K562 (cell line): ENCODE results near the gene EEF1B2. TPM values are rescaled to one million over a fixed set of nuclear protein-coding genes. Genes with fewer than 3 reads are reported as not detected.

Source experiments
- ATF1 ChIP-seq, 2 experiments: fragments of 450-650 bp in 1 of 2; IDR thresholded peaks; 2 replicates each; pipeline ENCODE4 v1.6.1; 2016; ENCODE audit warnings: missing compliant biosample characterization in 1 of 2, missing genetic modification characterization in 1 of 2
- ATF7 ChIP-seq: fragments of 450-650 bp; IDR thresholded peaks from 2 replicates; pipeline ENCODE4 v1.7.1; 2014; ENCODE audit warnings: mild to moderate bottlenecking, moderate library complexity
- CREB1 ChIP-seq, 2 experiments: sonication (generic) in 1 of 2; formaldehyde crosslinking in 1 of 2; IDR thresholded peaks; 2 replicates each; pipeline versions ENCODE4 v1.6.1 to v1.8.0; 2012 to 2022; ENCODE audit warnings: inconsistent platforms in 1 of 2, mild to moderate bottlenecking in 1 of 2, missing genetic modification reagents in 1 of 2, moderate library complexity in 1 of 2
- FOXK2 ChIP-seq, 2 experiments: fragments of 450-650 bp; IDR thresholded peaks in 1 of 2; conservative IDR thresholded peaks in 1 of 2; 2 replicates each; pipeline ENCODE4 v1.6.1; 2016; ENCODE audit warnings: low read depth in 2 of 2, mild to moderate bottlenecking in 1 of 2
- HOXB6 ChIP-seq: fragments of 250-450 bp; sonication (Bioruptor Pico); IDR thresholded peaks from 2 replicates; pipeline ENCODE4 v1.5.1; 2022; ENCODE audit warnings: mild to moderate bottlenecking, borderline replicate concordance
- LCOR ChIP-seq: sonication (generic); formaldehyde crosslinking; IDR thresholded peaks from 2 replicates; pipeline ENCODE4 v1.8.0; 2022; ENCODE audit warnings: mild to moderate bottlenecking, missing genetic modification reagents
- MYC ChIP-seq, 2 experiments: fragments of 250-450 bp in 1 of 2; sonication (Bioruptor Pico) in 1 of 2; IDR thresholded peaks; 2 replicates each; pipeline versions ENCODE4 v1.5.1 to v1.6.1; 2012 to 2021; ENCODE audit warnings: low read depth in 2 of 2, borderline replicate concordance in 1 of 2, improper control_type of control experiment in 1 of 2, low read length in 1 of 2, mild to moderate bottlenecking in 1 of 2, moderate library complexity in 1 of 2
- NRF1 ChIP-seq, 2 experiments: fragments of 450-650 bp; IDR thresholded peaks in 1 of 2; conservative IDR thresholded peaks in 1 of 2; 2 replicates each; pipeline ENCODE4 v1.6.1; 2014; ENCODE audit warnings: mild to moderate bottlenecking in 2 of 2
- POU5F1 ChIP-seq: fragments of 150-350 bp; IDR thresholded peaks from 2 replicates; pipeline ENCODE4 v1.6.1; 2014; ENCODE audit warnings: borderline replicate concordance, low read length, low read depth, mild to moderate bottlenecking; ENCODE audit not compliant: partially characterized antibody
- PRDM10 ChIP-seq: fragments of 450-650 bp; IDR thresholded peaks from 2 replicates; pipeline ENCODE4 v1.6.1; 2018; ENCODE audit not compliant: partially characterized antibody
- SRF ChIP-seq, 2 experiments: fragments of 250-450, 450-650 bp in 1 of 2; sonication (Bioruptor Pico) in 1 of 2; sonication (generic) in 1 of 2; formaldehyde crosslinking; IDR thresholded peaks; 2 replicates each; pipeline versions ENCODE4 v1.5.0 to v1.5.1; 2020 to 2022; ENCODE audit warnings: mild to moderate bottlenecking in 1 of 2, missing genetic modification reagents in 1 of 2
- TOE1 ChIP-seq, 2 experiments: fragments of 450-650 bp in 1 of 2; sonication (generic) in 1 of 2; formaldehyde crosslinking in 1 of 2; IDR thresholded peaks; 2 replicates each; pipeline versions ENCODE4 v1.7.1 to v1.8.0; 2016 to 2022; ENCODE audit warnings: borderline replicate concordance in 2 of 2, mild to moderate bottlenecking in 2 of 2, antibody characterized with exemption in 1 of 2, inconsistent platforms in 1 of 2, low read depth in 1 of 2, missing genetic modification reagents in 1 of 2, moderate library complexity in 1 of 2
- USF1 ChIP-seq: sonication (generic); formaldehyde crosslinking; IDR thresholded peaks from 2 replicates; pipeline ENCODE4 v1.9.0; 2022; ENCODE audit warnings: mild to moderate bottlenecking, missing genetic modification reagents
- XRCC5 ChIP-seq: fragments of 200-400 bp; formaldehyde crosslinking; IDR thresholded peaks from 2 replicates; pipeline ENCODE4 v1.6.1; 2017; ENCODE audit warnings: low read depth, mild to moderate bottlenecking, low read length
- ZFX ChIP-seq: sonication (generic); formaldehyde crosslinking; IDR thresholded peaks from 2 replicates; pipeline ENCODE4 v1.8.0; 2022; ENCODE audit warnings: mild to moderate bottlenecking, missing genetic modification reagents, moderate library complexity
- ZNF324 ChIP-seq: fragments of 250-450 bp; sonication (Bioruptor Pico); IDR thresholded peaks from 2 replicates; pipeline ENCODE4 v1.4.0; 2020; ENCODE audit warnings: mild to moderate bottlenecking
- ZNF830 ChIP-seq: fragments of 250-450 bp; sonication (Bioruptor Pico); IDR thresholded peaks from 2 replicates; pipeline ENCODE4 v1.5.0; 2021; ENCODE audit warnings: mild to moderate bottlenecking
- polyA plus RNA-seq, 8 experiments: library from polyadenylated mRNA; depleted of rRNA in 4 of 8; stranded (reverse) in 5 of 8; unstranded in 3 of 8; fragments of >200 nt; fragmentation: Nextera tagmentation in 2 of 8; fragmentation: Illumina TruSeq in 1 of 8; extraction: Ambion mirVana in 2 of 8; extraction: Trizol in 1 of 8; gene quantifications; 2 replicates each; pipeline versions ENCODE4 v1.2.1 to v1.2.3, GENCODE V29; 2011 to 2014; ENCODE audit warnings: inconsistent platforms in 1 of 8, missing spikeins in 1 of 8
- total RNA-seq, 7 experiments: library from RNA; depleted of rRNA in 6 of 7; stranded (reverse); fragments of >200 nt in 6 of 7; fragmentation: Illumina TruSeq in 2 of 7; extraction: Trizol in 2 of 7; gene quantifications; 2 replicates each; pipeline versions ENCODE4 v1.2.1 to v1.2.3, GENCODE V29; 2011 to 2021; ENCODE audit warnings: low replicate concordance in 1 of 7
- TF ChIP-seq, protein P1 (sequence below): sonication (generic); formaldehyde crosslinking; IDR thresholded peaks from 2 replicates; pipeline ENCODE4 v1.8.0; 2022; ENCODE audit warnings: mild to moderate bottlenecking, missing genetic modification reagents, borderline replicate concordance

EEF1B2 gene
- total and polyA plus RNA-seq, 9 of the 15 experiments (the other 6 are each of a cell fraction or from before 2014, with no cell fraction given) = 522 to 1,148 (median 893) TPM

DNA sequence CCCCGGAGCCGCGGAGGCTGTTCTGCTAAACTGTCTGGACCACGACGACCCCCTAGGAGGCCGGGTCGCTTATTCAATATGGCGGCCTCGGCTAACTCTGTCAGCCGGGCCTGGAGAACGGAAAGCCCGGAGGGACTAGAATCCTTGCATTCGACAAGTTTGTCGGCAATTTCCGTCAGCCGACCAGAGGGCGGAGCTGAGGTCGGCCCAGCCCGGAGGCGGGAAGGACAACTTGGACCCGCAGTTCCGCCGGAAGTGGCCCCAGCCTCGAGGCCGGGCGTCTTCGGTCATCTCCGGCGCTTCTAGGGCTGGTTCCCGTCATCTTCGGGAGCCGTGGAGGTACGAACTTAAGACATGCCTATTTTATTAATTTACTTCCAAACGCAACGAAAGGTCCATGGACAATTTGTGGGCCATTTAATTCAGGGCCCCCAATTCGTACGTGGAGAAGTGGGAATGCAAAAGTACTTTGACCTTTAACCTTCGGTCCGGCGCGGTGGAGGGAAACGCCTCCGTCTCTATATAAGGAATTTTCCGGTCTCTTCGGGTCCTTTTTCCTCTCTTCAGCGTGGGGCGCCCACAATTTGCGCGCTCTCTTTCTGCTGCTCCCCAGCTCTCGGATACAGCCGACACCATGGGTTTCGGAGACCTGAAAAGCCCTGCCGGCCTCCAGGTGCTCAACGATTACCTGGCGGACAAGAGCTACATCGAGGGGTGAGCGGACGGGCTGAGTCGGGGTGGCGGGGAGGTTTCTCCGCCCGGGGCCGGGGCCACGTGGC lies at the start of gene EEF1B2, which contains the start of gene NDUFS1 (continued):
- TF ChIP-seq LCOR (CRISPR knock-in tag) (0 out of 2 replicates have a peak, but pooled peaks have one; percentile 13), FOXK2 (conservative IDR thresholded peaks at IDR 0.05 in 1 of 2, IDR thresholded peaks at IDR 0.05 in 1 of 2; ENCODE audit: low read depth in 2 of 2) (peak; percentile 30 to 45; a peak in 3 of 4 replicates), ATF7 (peak; percentile 70; the same call in 1 of the 2 replicates), MYC (IDR thresholded peaks at IDR 0.05; ENCODE audit: low read depth, low read length) (peak; percentile 96), MYC (CRISPR knock-in tag; IDR thresholded peaks at IDR 0.05; ENCODE audit: borderline replicate concordance, low read depth) (no peak), POU5F1 (peak; percentile 74), ATF1 (CRISPR knock-in tag; IDR thresholded peaks at IDR 0.05) (no peak), ATF1 (tag; IDR thresholded peaks at IDR 0.05) (peak; percentile 88), HOXB6 (no peak), SRF (CRISPR knock-in tag; IDR thresholded peaks at IDR 0.05) (peak; percentile 87 to 95; a peak in 3 of 4 replicates), ZNF324 (CRISPR knock-in tag) (no peak), ZNF830 (CRISPR knock-in tag) (no peak), ZFX (peak; percentile 69), USF1 (CRISPR knock-in tag) (peak; percentile 68), CREB1 (IDR thresholded peaks at IDR 0.05) (peak; percentile 82), CREB1 (CRISPR knock-in tag; IDR thresholded peaks at IDR 0.05) (peak; percentile 33; the same call in 1 of the 2 replicates), XRCC5 (0 out of 2 replicates have a peak, but pooled peaks have one; percentile 27), NRF1 (conservative IDR thresholded peaks at IDR 0.05 in 1 of 2, IDR thresholded peaks at IDR 0.05 in 1 of 2) (peak; percentile 41 to 45; a peak in 3 of 4 replicates), PRDM10 (no peak), TOE1 (IDR thresholded peaks at IDR 0.05; ENCODE audit: borderline replicate concordance) (peak; percentile 41; the same call in 1 of the 2 replicates), TOE1 (CRISPR knock-in tag; IDR thresholded peaks at IDR 0.05; ENCODE audit: borderline replicate concordance, low read depth) (no peak)
- TF ChIP-seq, protein P1, sequence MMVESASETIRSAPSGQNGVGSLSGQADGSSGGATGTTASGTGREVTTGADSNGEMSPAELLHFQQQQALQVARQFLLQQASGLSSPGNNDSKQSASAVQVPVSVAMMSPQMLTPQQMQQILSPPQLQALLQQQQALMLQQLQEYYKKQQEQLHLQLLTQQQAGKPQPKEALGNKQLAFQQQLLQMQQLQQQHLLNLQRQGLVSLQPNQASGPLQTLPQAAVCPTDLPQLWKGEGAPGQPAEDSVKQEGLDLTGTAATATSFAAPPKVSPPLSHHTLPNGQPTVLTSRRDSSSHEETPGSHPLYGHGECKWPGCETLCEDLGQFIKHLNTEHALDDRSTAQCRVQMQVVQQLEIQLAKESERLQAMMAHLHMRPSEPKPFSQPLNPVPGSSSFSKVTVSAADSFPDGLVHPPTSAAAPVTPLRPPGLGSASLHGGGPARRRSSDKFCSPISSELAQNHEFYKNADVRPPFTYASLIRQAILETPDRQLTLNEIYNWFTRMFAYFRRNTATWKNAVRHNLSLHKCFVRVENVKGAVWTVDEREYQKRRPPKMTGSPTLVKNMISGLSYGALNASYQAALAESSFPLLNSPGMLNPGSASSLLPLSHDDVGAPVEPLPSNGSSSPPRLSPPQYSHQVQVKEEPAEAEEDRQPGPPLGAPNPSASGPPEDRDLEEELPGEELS (CRISPR knock-in tag) = no peak
